Heart right ventricle (tissue), 16 donors: ENCODE measurements around the gene FMO2. TPM values are rescaled to one million over a fixed set of nuclear protein-coding genes. Genes with fewer than 3 reads are reported as not detected.

Experiments
- ATAC-seq, 8 donors: fragments of 200-7000 bp; cut with Tn5 transposase; one replicate each; pipeline ENCODE4 v1.9.1; 2020; ENCODE audit warnings: mild to moderate bottlenecking in 8 of 8, moderate library complexity in 8 of 8, moderate number of reproducible peaks in 1 of 8
- DNase-seq, 2 donors: peaks; one replicate each; pipeline ENCODE4 v3.0.0-alpha.2; 2020
- H3K27ac ChIP-seq, 10 donors: fragments of 200-600 bp; sonication (generic) in 2 of 10; one replicate each; pipeline versions ENCODE4 v1.5.0 to v1.8.0; 2020 to 2022; ENCODE audit warnings: mild to moderate bottlenecking in 3 of 10
- H3K27me3 ChIP-seq, 7 donors: fragments of 200-600 bp; one replicate each; pipeline ENCODE4 v1.8.0; 2021 to 2022; ENCODE audit warnings: mild to moderate bottlenecking in 2 of 7
- H3K36me3 ChIP-seq, 9 donors: fragments of 200-600 bp; sonication (generic) in 1 of 9; one replicate each; pipeline versions ENCODE4 v1.5.0 to v1.8.0; 2020 to 2022; ENCODE audit warnings: mild to moderate bottlenecking in 2 of 9
- H3K4me1 ChIP-seq, 9 donors: fragments of 200-600 bp; sonication (generic) in 1 of 9; one replicate each; pipeline versions ENCODE4 v1.5.0 to v1.8.0; 2020 to 2022; ENCODE audit warnings: mild to moderate bottlenecking in 4 of 9
- H3K4me3 ChIP-seq, 10 donors: fragments of 200-600 bp; sonication (generic) in 2 of 10; one replicate each; pipeline versions ENCODE4 v1.5.0 to v1.8.0; 2020 to 2022; ENCODE audit warnings: mild to moderate bottlenecking in 7 of 10, moderate library complexity in 2 of 10
- H3K9me3 ChIP-seq, 11 donors: fragments of 200-600 bp in 10 of 11; sonication (generic) in 2 of 11; one replicate each; pipeline versions ENCODE4 v1.5.0 to v1.8.0; 2013 to 2022; ENCODE audit warnings: mild to moderate bottlenecking in 2 of 11, control low read depth in 1 of 11, moderate library complexity in 1 of 11
- CTCF ChIP-seq, 9 donors: fragments of 200-600 bp; sonication (generic) in 2 of 9; IDR thresholded peaks; one replicate each; pipeline versions ENCODE4 v1.5.0 to v1.8.0; 2021 to 2022; ENCODE audit warnings: antibody characterized with exemption in 9 of 9, mild to moderate bottlenecking in 5 of 9, moderate library complexity in 1 of 9
- WGBS, 2 donors: extraction: QIAGEN DNeasy Blood & Tissue Kit; methylation state at CpG; one replicate each; pipeline ENCODE4 v1.1.7; 2013; ENCODE audit warnings: inconsistent platforms in 1 of 2; 5-methylcytosine and 5-hydroxymethylcytosine counted together
- intact Hi-C, 10 donors: fragments of 100-400 bp; cut with DNase I; formaldehyde crosslinking; loops; one replicate each; pipeline versions ENCODE4 v1.11.1 to v1.14.2; 2022
- polyA plus RNA-seq, 2 donors: library from polyadenylated mRNA; stranded (reverse); fragments of 200-250 nt; gene quantifications; one replicate each; pipeline ENCODE4 v1.2.3, GENCODE V29; 2013
- total RNA-seq, 10 donors: library from RNA; stranded (reverse); fragmentation: NEBNext Ultra II Directional in 3 of 10; extraction: Animal tissue kit (Norgen Biotek cat#: 25700) in 3 of 10; gene quantifications; one replicate each; pipeline versions ENCODE4 v1.2.1 to v1.2.4, GENCODE V29; 2021 to 2023
- donor health status: Arrhythmogenic right ventricular cardiomyopathy.
- donor health status: ischemic (EF 13 %, LVEDD 7.1; RV severe dilation, severe dysfunction).
- donor health status: healthy with polysubstance abuse.
- donor health status: DM: no; HTN: yes; CAD: no.
- donor health status: DM: no; HTN: no; CAD: no.
- donor health status: ischemic (EF 25% LVEDD 6.9; RV normal size, moderate dysfunction).
- donor health status: ischemic (EF 25% LVEDD 5.7; RV mildly dilated, moderate dysfunction).
- donor health status: healthy.
- donor health status: DM: yes; HTN: yes; CAD: no.
- donor health status: Ischemic cardiomyopathy.
- donor health status: ischemic (EF 35%, LVEDD 5.7; RV mildly dilated, moderate dysfunction).
- donor health status: nonischemic (EF 11% LVEDD 7.7; RV severe dilation, severe dysfunction).
- donor health status: DM: yes; HTN: yes; CAD: no.
- donor health status: PGD.
- donor health status: ischemic (EF 29% LVEDD 5.4; RV normal size, mild dysfunction).
- donor health status: nonischemic (EF 23%, LVEDD 6.1; RV moderate dilation, normal function).

FMO2 gene
- total and polyA plus RNA-seq, 12 donors: 7.6 to 78.5 (median 28.7) TPM

GRCh38 chr1:171158096-171158495 is 27.0 kb upstream of the FMO2 start:
- Histone ChIP-seq H3K4me1 (peaks cover 0 to 17% (median 12%) of the 10 kb centered on the region in 9 donors), H3K27me3 (no peaks in the 10 kb centered on the region), H3K36me3 (no peaks in the 10 kb centered on the region), H3K4me3 (no peak overlapping the region), H3K9me3 (peaks cover 0 to 6% (median 0%) of the 10 kb centered on the region in 11 donors), H3K27ac (peak overlapping the region in 1 of 10 donors; percentile 54)
- WGBS, 2 donors: 46 to 67% methylated on average over 5 of the region's 5 CpGs
- no peak for TF ChIP-seq CTCF (IDR thresholded peaks at IDR 0.05)
- intact Hi-C loops: no loop called here
- DNase-seq (no peak), ATAC-seq (peak in 5 of 8 donors; percentile 29 to 85 (median 75))

GRCh38 chr1:171158551-171158950 is 26.5 kb upstream of the FMO2 start:
- intact Hi-C loops: no loop called here
- Histone ChIP-seq H3K4me1 (peaks cover 0 to 17% (median 12%) of the 10 kb centered on the region in 9 donors), H3K9me3 (peaks cover 0 to 6% (median 0%) of the 10 kb centered on the region in 11 donors), H3K36me3 (no peaks in the 10 kb centered on the region), H3K27me3 (no peaks in the 10 kb centered on the region), H3K4me3 (no peak overlapping the region), H3K27ac (peak overlapping the region in 1 of 10 donors; percentile 54)
- DNase-seq (no peak), ATAC-seq (no peak)
- WGBS, 2 donors: 92% methylated on average over 3 of the region's 3 CpGs
- TF ChIP-seq CTCF (IDR thresholded peaks at IDR 0.05): no peak

GRCh38 chr1:171159148-171159547 is 26.0 kb upstream of the FMO2 start:
- Histone ChIP-seq H3K27ac (no peak overlapping the region), H3K4me3 (no peak overlapping the region), H3K36me3 (no peaks in the 10 kb centered on the region), H3K9me3 (peaks cover 0 to 6% (median 0%) of the 10 kb centered on the region in 11 donors), H3K4me1 (peaks cover 0 to 17% (median 12%) of the 10 kb centered on the region in 9 donors), H3K27me3 (no peaks in the 10 kb centered on the region)
- intact Hi-C loops: no loop called here
- DNase-seq: no peak
- no peak for ATAC-seq
- TF ChIP-seq CTCF (IDR thresholded peaks at IDR 0.05): no peak
- WGBS, 2 donors: 84 to 85% methylated on average over 2 of the region's 2 CpGs

- Histone ChIP-seq H3K4me1 (peaks cover 0 to 17% (median 12%) of the 10 kb centered on the region in 9 donors), H3K27ac (peak overlapping the region in 5 of 10 donors; percentile 17 to 60 (median 45)), H3K9me3 (peaks cover 0 to 6% (median 0%) of the 10 kb centered on the region in 11 donors), H3K4me3 (no peak overlapping the region), H3K36me3 (no peaks in the 10 kb centered on the region), H3K27me3 (no peaks in the 10 kb centered on the region)
- 53 to 58% methylated on average over 3 of the region's 3 CpGs for WGBS, 2 donors
- TF ChIP-seq CTCF (IDR thresholded peaks at IDR 0.05): no peak
- intact Hi-C loops: no loop called here
- DNase-seq (no peak), ATAC-seq (no peak)
Measured at GRCh38 chr1:171160211-171160610, 24.9 kb upstream of the FMO2 start.
